Measurements from ENCODE around the gene PPP1R2.
"Not testable (repeated sequence)": the region's sequence is repeated elsewhere in the genome, so short reads cannot be mapped to it uniquely, and the experiment has no call there.

PPP1R2 gene

GRCh38 chr3:195542698-195543499 lies at the start of gene PPP1R2:
Gene PPP1R2, minus strand, starts transcription at chr3:195543325. Its CDS starts 300 bp downstream, at chr3:195543025.
- DNase-seq = peak; percentile 84 to 97

- no peak for DNase-seq
Observed at GRCh38 chr3:195591852-195592251, 48.7 kb upstream of the PPP1R2 start.

- no peak for DNase-seq
Observed at GRCh38 chr3:195591220-195591619, 48.1 kb upstream of the PPP1R2 start.

GRCh38 chr3:195590381-195590780 lies 47.3 kb upstream of the PPP1R2 start:
- DNase-seq = not testable (repeated sequence)

GRCh38 chr3:195589796-195590195 lies 46.7 kb upstream of the PPP1R2 start:
- not testable (repeated sequence) for DNase-seq

- no peak for DNase-seq
Observed at GRCh38 chr3:195587824-195588223, 44.7 kb upstream of the PPP1R2 start.

GRCh38 chr3:195587406-195587805 lies 44.3 kb upstream of the PPP1R2 start:
- DNase-seq = no peak

GRCh38 chr3:195584543-195584870 lies 41.4 kb upstream of the PPP1R2 start:
- DNase-seq = no peak

- no peak for DNase-seq
Observed at GRCh38 chr3:195583831-195584542, 40.9 kb upstream of the PPP1R2 start, which contains the start of gene APOD. Gene APOD, minus strand, starts transcription at chr3:195583940. Its CDS starts 4,479 bp downstream, at chr3:195579461.

- no peak for DNase-seq
Observed at GRCh38 chr3:195582947-195583346, 39.8 kb upstream of the PPP1R2 start.

GRCh38 chr3:195580744-195581443 lies 37.8 kb upstream of the PPP1R2 start:
- no peak for DNase-seq

- no peak for DNase-seq
Observed at GRCh38 chr3:195579281-195579680, 36.2 kb upstream of the PPP1R2 start.

- no peak for DNase-seq
Observed at GRCh38 chr3:195578565-195578964, 35.4 kb upstream of the PPP1R2 start.

- DNase-seq = no peak
Observed at GRCh38 chr3:195577645-195578177, 34.6 kb upstream of the PPP1R2 start.

GRCh38 chr3:195574497-195575304 lies 31.6 kb upstream of the PPP1R2 start:
- no peak for DNase-seq

- no peak for DNase-seq
Observed at GRCh38 chr3:195573611-195574496, 30.7 kb upstream of the PPP1R2 start.

GRCh38 chr3:195571361-195571760 lies 28.2 kb upstream of the PPP1R2 start:
- DNase-seq = no peak

GRCh38 chr3:195570912-195571311 lies 27.8 kb upstream of the PPP1R2 start:
- DNase-seq = no peak

GRCh38 chr3:195570344-195570743 lies 27.2 kb upstream of the PPP1R2 start:
- DNase-seq = no peak

GRCh38 chr3:195568630-195569029 lies 25.5 kb upstream of the PPP1R2 start:
- DNase-seq = no peak

GRCh38 chr3:195566797-195567196 lies 23.7 kb upstream of the PPP1R2 start:
- DNase-seq = no peak
